Measurements from ENCODE around the gene SCFD2. TPM values are rescaled to one million over a fixed set of nuclear protein-coding genes. Genes with fewer than 3 reads are reported as not detected.

The SCFD2 gene
- total RNA-seq, 1 donor from 2014 or later = 11.9 TPM

- no peak overlapping the region for H3K27ac ChIP-seq (ENCODE audit: low read depth, low read length)
- H3K4me2 ChIP-seq (ENCODE audit: low read length) = no peak overlapping the region
- Mint-ChIP-seq H3K4me3 (ENCODE audit: unreplicated experiment) (no peak overlapping the region), H3K27me3 (ENCODE audit: low read depth, unreplicated experiment) (no peaks in the 10 kb centered on the region), H3K27ac (ENCODE audit: unreplicated experiment) (no peak overlapping the region), H3K9me3 (ENCODE audit: unreplicated experiment) (peaks cover 14% of the 10 kb centered on the region), H3K36me3 (ENCODE audit: low read depth, unreplicated experiment) (peaks cover 6% of the 10 kb centered on the region), H3K4me1 (ENCODE audit: low read depth, unreplicated experiment) (peaks cover 4% of the 10 kb centered on the region)
- H3K27me3 ChIP-seq (ENCODE audit: insufficient read depth, low read length) = no peaks in the 10 kb centered on the region
- H3K4me3 ChIP-seq (ENCODE audit: insufficient read depth, low read depth, low read length) = no peak overlapping the region
- H4K20me1 ChIP-seq (ENCODE audit: insufficient read depth, low read length) = no peaks in the 10 kb centered on the region
- H3K36me3 ChIP-seq (ENCODE audit: insufficient read depth, low read length) = no peaks in the 10 kb centered on the region
- H3K9me3 ChIP-seq (ENCODE audit: insufficient read depth, low read depth, low read length) = no peaks in the 10 kb centered on the region
- H3K79me2 ChIP-seq (ENCODE audit: insufficient read depth, low read length) = no peaks in the 10 kb centered on the region
- H3K4me1 ChIP-seq (ENCODE audit: insufficient read depth, low read length) = peaks cover 9% of the 10 kb centered on the region
- no peak overlapping the region for H2AFZ ChIP-seq (ENCODE audit: low read depth, low read length)
- no peak for TF ChIP-seq CTCF (IDR thresholded peaks at IDR 0.05; ENCODE audit: insufficient read depth, low read depth, low read length)
- TF ChIP-seq EZH2 (IDR thresholded peaks at IDR 0.05; ENCODE audit: insufficient read depth, low read length) = no peak
- no peak for DNase-seq (ENCODE audit: low read depth)
- no peak overlapping the region for H3K9ac ChIP-seq (ENCODE audit: low read length)
- no peak for FAIRE-seq
These were observed 462.6 kb downstream of the SCFD2 start for GRCh38 chr4:52903273-52903672.

GRCh38 chr4:52894443-52894842, 471.4 kb downstream of the SCFD2 start:
- H3K9me3 ChIP-seq (ENCODE audit: insufficient read depth, low read depth, low read length) = no peaks in the 10 kb centered on the region
- TF ChIP-seq EZH2 (IDR thresholded peaks at IDR 0.05; ENCODE audit: insufficient read depth, low read length) (no peak), CTCF (IDR thresholded peaks at IDR 0.05; ENCODE audit: insufficient read depth, low read depth, low read length) (no peak)
- no peak overlapping the region for H3K4me3 ChIP-seq (ENCODE audit: insufficient read depth, low read depth, low read length)
- FAIRE-seq = no peak
- H3K27ac ChIP-seq (ENCODE audit: low read depth, low read length) = no peak overlapping the region
- H3K4me1 ChIP-seq (ENCODE audit: insufficient read depth, low read length) = no peaks in the 10 kb centered on the region
- no peaks in the 10 kb centered on the region for H3K79me2 ChIP-seq (ENCODE audit: insufficient read depth, low read length)
- H3K4me3 Mint-ChIP-seq (ENCODE audit: unreplicated experiment) = no peak overlapping the region
- peaks cover 3% of the 10 kb centered on the region for H3K36me3 Mint-ChIP-seq (ENCODE audit: low read depth, unreplicated experiment)
- no peaks in the 10 kb centered on the region for H3K4me1 Mint-ChIP-seq (ENCODE audit: low read depth, unreplicated experiment)
- no peak overlapping the region for H3K27ac Mint-ChIP-seq (ENCODE audit: unreplicated experiment)
- H3K27me3 ChIP-seq (ENCODE audit: insufficient read depth, low read length) = no peaks in the 10 kb centered on the region
- H3K9ac ChIP-seq (ENCODE audit: low read length) = no peak overlapping the region
- DNase-seq (ENCODE audit: low read depth) = peak; percentile 42
- no peak overlapping the region for H3K4me2 ChIP-seq (ENCODE audit: low read length)
- no peaks in the 10 kb centered on the region for H4K20me1 ChIP-seq (ENCODE audit: insufficient read depth, low read length)
- no peak overlapping the region for H2AFZ ChIP-seq (ENCODE audit: low read depth, low read length)
- H3K36me3 ChIP-seq (ENCODE audit: insufficient read depth, low read length) = no peaks in the 10 kb centered on the region
- H3K27me3 Mint-ChIP-seq (ENCODE audit: low read depth, unreplicated experiment) = peaks cover 2% of the 10 kb centered on the region
- H3K9me3 Mint-ChIP-seq (ENCODE audit: unreplicated experiment) = peaks cover 16% of the 10 kb centered on the region

- Histone ChIP-seq H3K4me2 (ENCODE audit: low read length) (no peak overlapping the region), H2AFZ (ENCODE audit: low read depth, low read length) (no peak overlapping the region), H3K4me1 (ENCODE audit: insufficient read depth, low read length) (no peaks in the 10 kb centered on the region), H3K4me3 (ENCODE audit: insufficient read depth, low read depth, low read length) (no peak overlapping the region), H3K27ac (ENCODE audit: low read depth, low read length) (no peak overlapping the region), H3K79me2 (ENCODE audit: insufficient read depth, low read length) (no peaks in the 10 kb centered on the region), H3K9ac (ENCODE audit: low read length) (no peak overlapping the region), H3K27me3 (ENCODE audit: insufficient read depth, low read length) (no peaks in the 10 kb centered on the region), H4K20me1 (ENCODE audit: insufficient read depth, low read length) (no peaks in the 10 kb centered on the region), H3K36me3 (ENCODE audit: insufficient read depth, low read length) (no peaks in the 10 kb centered on the region), H3K9me3 (ENCODE audit: insufficient read depth, low read depth, low read length) (no peaks in the 10 kb centered on the region)
- no peak overlapping the region for H3K4me3 Mint-ChIP-seq (ENCODE audit: unreplicated experiment)
- TF ChIP-seq EZH2 (IDR thresholded peaks at IDR 0.05; ENCODE audit: insufficient read depth, low read length) (no peak), CTCF (IDR thresholded peaks at IDR 0.05; ENCODE audit: insufficient read depth, low read depth, low read length) (no peak)
- H3K27me3 Mint-ChIP-seq (ENCODE audit: low read depth, unreplicated experiment) = peaks cover 2% of the 10 kb centered on the region
- peaks cover 16% of the 10 kb centered on the region for H3K9me3 Mint-ChIP-seq (ENCODE audit: unreplicated experiment)
- no peaks in the 10 kb centered on the region for H3K4me1 Mint-ChIP-seq (ENCODE audit: low read depth, unreplicated experiment)
- no peak overlapping the region for H3K27ac Mint-ChIP-seq (ENCODE audit: unreplicated experiment)
- DNase-seq (ENCODE audit: low read depth) (no peak), FAIRE-seq (no peak)
- H3K36me3 Mint-ChIP-seq (ENCODE audit: low read depth, unreplicated experiment) = peaks cover 3% of the 10 kb centered on the region
These were observed 473.0 kb downstream of the SCFD2 start for GRCh38 chr4:52892880-52893279.

Data from astrocyte (in vitro differentiated cells and primary cell).